ENCODE data around the gene PKNOX2. TPM values are rescaled to one million over a fixed set of nuclear protein-coding genes. Genes with fewer than 3 reads are reported as not detected.

Gene PKNOX2
- total RNA-seq, 1 experiment from 2014 or later = 3.7 TPM

- TF ChIP-seq SOX15 (CRISPR knock-in tag; IDR thresholded peaks at IDR 0.05) (no peak), ZNF416 (CRISPR knock-in tag; IDR thresholded peaks at IDR 0.05) (no peak), ZNF317 (CRISPR knock-in tag; IDR thresholded peaks at IDR 0.05; ENCODE audit: borderline replicate concordance, low read depth) (no peak), TP53 (CRISPR knock-in tag; IDR thresholded peaks at IDR 0.05) (no peak), TCF7 (CRISPR knock-in tag; IDR thresholded peaks at IDR 0.05; ENCODE audit: low read depth) (no peak), JAZF1 (CRISPR knock-in tag; IDR thresholded peaks at IDR 0.05) (no peak), TEAD4 (CRISPR knock-in tag; IDR thresholded peaks at IDR 0.05) (no peak)
These were observed 243.8 kb downstream of the PKNOX2 start (continued) for GRCh38 chr11:125408311-125408711.

GRCh38 chr11:125410091-125410490 lies 245.5 kb downstream of the PKNOX2 start:
- Mint-ChIP-seq H3K4me3 (no peak overlapping the region), H3K27me3 (ENCODE audit: low read depth) (peaks cover 6% of the 10 kb centered on the region; the same call in 1 of the 2 replicates), H3K27ac (no peak overlapping the region), H3K4me1 (peaks cover 21% of the 10 kb centered on the region), H3K9me3 (no peaks in the 10 kb centered on the region), H3K36me3 (no peaks in the 10 kb centered on the region)
- DNase-seq (ENCODE audit: low spot score) = peak; percentile 67
- TF ChIP-seq ZNF396 (CRISPR knock-in tag; IDR thresholded peaks at IDR 0.05; ENCODE audit: borderline replicate concordance) (no peak), ESRRA (CRISPR knock-in tag; IDR thresholded peaks at IDR 0.05; ENCODE audit: borderline replicate concordance) (no peak), MYBL2 (CRISPR knock-in tag; IDR thresholded peaks at IDR 0.05) (no peak), PRDM15 (CRISPR knock-in tag; IDR thresholded peaks at IDR 0.05) (no peak), ZNF263 (CRISPR knock-in tag; IDR thresholded peaks at IDR 0.05; ENCODE audit: low read depth) (no peak), ZNF671 (CRISPR knock-in tag; IDR thresholded peaks at IDR 0.05) (no peak), CTCF (IDR thresholded peaks at IDR 0.05) (no peak), SMAD4 (CRISPR knock-in tag; IDR thresholded peaks at IDR 0.05) (no peak), JAZF1 (CRISPR knock-in tag; IDR thresholded peaks at IDR 0.05) (no peak), MLX (CRISPR knock-in tag; IDR thresholded peaks at IDR 0.05) (no peak), CREB1 (CRISPR knock-in tag; IDR thresholded peaks at IDR 0.05) (no peak), ZBTB21 (CRISPR knock-in tag; IDR thresholded peaks at IDR 0.05; ENCODE audit: borderline replicate concordance) (no peak), USF2 (CRISPR knock-in tag; IDR thresholded peaks at IDR 0.05) (no peak), MAX (CRISPR knock-in tag; IDR thresholded peaks at IDR 0.05) (no peak)
- ChIA-PET CTCF (interaction anchor here (0.7 to 4.8 kb wide), 11 partner anchors 13 to 319 kb away, joined by 3 to 45 read pairs (median 4); no protein-coding TSS in a partner anchor), POLR2A (interaction anchor here (1.2 kb wide), 1 partner anchor 13 kb away, joined by 3 read pairs; no protein-coding TSS in a partner anchor)
- peak; percentile 83 for ATAC-seq

Measured in WTC11 (cell line).